Stimulated activated CD4-positive, alpha-beta T cell treated with anti-CD3 and anti-CD28 coated beads, Interleukin-12 subunit alpha, Interleukin-12 subunit beta, amount 100 ng/mL, for 24 hours (primary cell): ENCODE measurements around the gene STOX2.

Source experiments
- DNase-seq, 2 experiments: peaks; one replicate each; pipeline ENCODE4 v3.0.0-alpha.2; 2020; ENCODE audit warnings: low read depth in 2 of 2

Gene STOX2

GRCh38 chr4:183905081-183905592 lies at the start of gene STOX2:
STOX2 (plus strand) TSS chr4:183905307; CDS start chr4:183906791, 1,484 bp downstream.
- DNase-seq: peak in 1 of 2 experiments; percentile 16

- DNase-seq: no peak
Observed at GRCh38 chr4:183855323-183856190, 49.5 kb upstream of the STOX2 start.

GRCh38 chr4:183857040-183857439 lies 48.1 kb upstream of the STOX2 start:
- DNase-seq: no peak

GRCh38 chr4:183858011-183858615 lies 47.0 kb upstream of the STOX2 start:
- no peak for DNase-seq

- no peak for DNase-seq
Observed at GRCh38 chr4:183860119-183860518, 45.0 kb upstream of the STOX2 start.

GRCh38 chr4:183860731-183861130 lies 44.4 kb upstream of the STOX2 start:
- no peak for DNase-seq

GRCh38 chr4:183861426-183861825 lies 43.7 kb upstream of the STOX2 start:
- no peak for DNase-seq

GRCh38 chr4:183863155-183863825 lies 41.8 kb upstream of the STOX2 start:
- no peak for DNase-seq

- no peak for DNase-seq
Observed at GRCh38 chr4:183867247-183867646, 37.9 kb upstream of the STOX2 start.

GRCh38 chr4:183870997-183871396 lies 34.1 kb upstream of the STOX2 start:
- no peak for DNase-seq

GRCh38 chr4:183871581-183871980 lies 33.5 kb upstream of the STOX2 start:
- DNase-seq: no peak

- no peak for DNase-seq
Observed at GRCh38 chr4:183872531-183872930, 32.6 kb upstream of the STOX2 start.

- DNase-seq: no peak
Observed at GRCh38 chr4:183873409-183874185, 31.5 kb upstream of the STOX2 start.

- DNase-seq: no peak
Observed at GRCh38 chr4:183875251-183875825, 29.8 kb upstream of the STOX2 start.

- DNase-seq: no peak
Observed at GRCh38 chr4:183876268-183876934, 28.7 kb upstream of the STOX2 start.

- DNase-seq: no peak
Observed at GRCh38 chr4:183878251-183878970, 26.7 kb upstream of the STOX2 start.

GRCh38 chr4:183885205-183885720 lies 19.8 kb upstream of the STOX2 start:
- DNase-seq: no peak

GRCh38 chr4:183887351-183887750 lies 17.8 kb upstream of the STOX2 start:
- no peak for DNase-seq

GRCh38 chr4:183888564-183888963 lies 16.5 kb upstream of the STOX2 start:
- no peak for DNase-seq

GRCh38 chr4:183889190-183889589 lies 15.9 kb upstream of the STOX2 start:
- no peak for DNase-seq
